CD14-positive monocyte (primary cell): ENCODE measurements around the gene FXYD4. TPM values are rescaled to one million over a fixed set of nuclear protein-coding genes. Genes with fewer than 3 reads are reported as not detected.

ENCODE experiments used
- DNase-seq, 3 donors: peaks; one replicate each; pipeline ENCODE4 v3.0.0-alpha.2; 2011 to 2022
- H2AFZ ChIP-seq: 2 replicates; pipeline ENCODE4 v1.6.0; 2012; ENCODE audit warnings: mild to moderate bottlenecking, low read depth, low read length, inconsistent platforms; ENCODE audit not compliant: insufficient read depth, poor library complexity, severe bottlenecking
- H3K27ac ChIP-seq, 2 donors: 1 replicate in 1 of 2; 2 replicates in 1 of 2; pipeline ENCODE4 v1.5.1; 2012 to 2013; ENCODE audit warnings: low read length in 2 of 2, control low read depth in 1 of 2, inconsistent platforms in 1 of 2, low read depth in 1 of 2, mild to moderate bottlenecking in 1 of 2
- H3K27me3 ChIP-seq, 2 donors: one replicate each; pipeline versions ENCODE4 v1.6.0 to v1.6.1; 2011 to 2013; ENCODE audit warnings: low read length in 2 of 2; ENCODE audit not compliant: control insufficient read depth in 2 of 2, insufficient read depth in 2 of 2
- H3K36me3 ChIP-seq, 2 donors: replicated peaks in 1 of 2; 1 replicate in 1 of 2; 2 replicates in 1 of 2; pipeline versions ENCODE4 v1.5.1 to v1.6.1; 2012 to 2013; ENCODE audit warnings: low read length in 2 of 2, control low read depth in 1 of 2, inconsistent platforms in 1 of 2, mild to moderate bottlenecking in 1 of 2; ENCODE audit not compliant: insufficient read depth in 2 of 2, control insufficient read depth in 1 of 2
- H3K4me1 ChIP-seq, 2 donors: 1 replicate in 1 of 2; 2 replicates in 1 of 2; pipeline versions ENCODE4 v1.5.1 to v1.6.1; 2012 to 2013; ENCODE audit warnings: low read length in 2 of 2, control low read depth in 1 of 2, inconsistent platforms in 1 of 2, mild to moderate bottlenecking in 1 of 2, moderate library complexity in 1 of 2; ENCODE audit not compliant: insufficient read depth in 2 of 2, control insufficient read depth in 1 of 2
- H3K4me2 ChIP-seq: replicated peaks from 2 replicates; pipeline ENCODE3; 2012; ENCODE audit warnings: low read length, moderate library complexity, mild to moderate bottlenecking; ENCODE audit not compliant: poor library complexity, severe bottlenecking; ENCODE audit errors: extremely low read depth
- H3K4me3 ChIP-seq, 3 experiments: fragments of 200-600 bp in 1 of 3; sonication (generic) in 1 of 3; replicated peaks in 1 of 3; 1 replicate in 2 of 3; 2 replicates in 1 of 3; pipeline ENCODE4 v1.5.1; 2011 to 2013; ENCODE audit warnings: low read length in 3 of 3, mild to moderate bottlenecking in 3 of 3, control low read depth in 2 of 3, low read depth in 2 of 3, inconsistent platforms in 1 of 3, moderate library complexity in 1 of 3
- H3K79me2 ChIP-seq: 2 replicates; pipeline ENCODE4 v1.6.0; 2012; ENCODE audit warnings: mild to moderate bottlenecking, control low read depth, inconsistent platforms, low read length, moderate library complexity; ENCODE audit not compliant: insufficient read depth
- H3K9ac ChIP-seq: 2 replicates; pipeline ENCODE4 v1.6.0; 2017; ENCODE audit warnings: low read length, mild to moderate bottlenecking; ENCODE audit not compliant: insufficient read depth, poor library complexity, severe bottlenecking
- H3K9me3 ChIP-seq, 2 donors: replicated peaks in 1 of 2; 1 replicate in 1 of 2; 2 replicates in 1 of 2; pipeline versions ENCODE4 v1.5.1 to v1.6.1; 2012 to 2013; ENCODE audit warnings: low read length in 2 of 2, control low read depth in 1 of 2; ENCODE audit not compliant: control insufficient read depth in 1 of 2, insufficient read depth in 1 of 2
- H4K20me1 ChIP-seq: 2 replicates; pipeline ENCODE4 v1.6.0; 2012; ENCODE audit warnings: mild to moderate bottlenecking, low read length, control low read depth, moderate library complexity; ENCODE audit not compliant: insufficient read depth
- H3K27ac Mint-ChIP-seq, 7 donors: one replicate each; pipeline ENCODE4 v1.8.0; 2020; ENCODE audit warnings: mild to moderate bottlenecking in 7 of 7, mixed read lengths in 7 of 7, moderate library complexity in 6 of 7, inconsistent platforms in 2 of 7
- H3K27me3 Mint-ChIP-seq, 3 donors: one replicate each; pipeline ENCODE4 v1.8.0; 2021 to 2022; ENCODE audit warnings: low read depth in 3 of 3, mild to moderate bottlenecking in 3 of 3, mixed read lengths in 3 of 3, moderate library complexity in 3 of 3, inconsistent platforms in 1 of 3
- H3K36me3 Mint-ChIP-seq, 2 donors: one replicate each; pipeline ENCODE4 v1.8.0; 2020; ENCODE audit warnings: mixed read lengths in 2 of 2, inconsistent platforms in 1 of 2, mild to moderate bottlenecking in 1 of 2
- H3K4me1 Mint-ChIP-seq: one replicate; pipeline ENCODE4 v1.8.0; 2020; ENCODE audit warnings: mild to moderate bottlenecking, mixed read lengths
- H3K4me3 Mint-ChIP-seq, 2 donors: one replicate each; pipeline ENCODE4 v1.8.0; 2020; ENCODE audit warnings: mild to moderate bottlenecking in 2 of 2, mixed read lengths in 2 of 2, moderate library complexity in 1 of 2
- H3K9me3 Mint-ChIP-seq, 7 donors: one replicate each; pipeline ENCODE4 v1.8.0; 2020 to 2022; ENCODE audit warnings: mixed read lengths in 7 of 7, mild to moderate bottlenecking in 6 of 7, moderate library complexity in 6 of 7, inconsistent platforms in 2 of 7
- WGBS: methylation state at CpG from one replicate; pipeline ENCODE4 v1.1.5; 2013; ENCODE audit warnings: missing lambda C conversion rate; ENCODE audit not compliant: insufficient coverage; 5-methylcytosine and 5-hydroxymethylcytosine counted together
- intact Hi-C, 2 donors: fragments of 100-400 bp; cut with micrococcal nuclease; formaldehyde crosslinking; loops; one replicate each; pipeline versions ENCODE4 v1.15.0 to v1.15.1; 2023
- polyA plus RNA-seq, 3 donors: library from polyadenylated mRNA; depleted of rRNA in 1 of 3; unstranded in 2 of 3; stranded (reverse) in 1 of 3; fragments of 300-500 nt in 2 of 3; fragments of >200 nt in 1 of 3; fragmentation: Illumina TruSeq in 2 of 3; gene quantifications; 1 replicate in 2 of 3; 2 replicates in 1 of 3; pipeline ENCODE4 v1.2.3, GENCODE V29; 2012 to 2021
- TF ChIP-seq, protein P1 (sequence below): fragments of 200-600 bp; IDR thresholded peaks from one replicate; pipeline ENCODE4 v1.8.0; 2022; ENCODE audit warnings: antibody characterized with exemption, mild to moderate bottlenecking

Gene FXYD4
- polyA plus RNA-seq, 3 donors, result 0.16 TPM; not detected in 2

DNA sequence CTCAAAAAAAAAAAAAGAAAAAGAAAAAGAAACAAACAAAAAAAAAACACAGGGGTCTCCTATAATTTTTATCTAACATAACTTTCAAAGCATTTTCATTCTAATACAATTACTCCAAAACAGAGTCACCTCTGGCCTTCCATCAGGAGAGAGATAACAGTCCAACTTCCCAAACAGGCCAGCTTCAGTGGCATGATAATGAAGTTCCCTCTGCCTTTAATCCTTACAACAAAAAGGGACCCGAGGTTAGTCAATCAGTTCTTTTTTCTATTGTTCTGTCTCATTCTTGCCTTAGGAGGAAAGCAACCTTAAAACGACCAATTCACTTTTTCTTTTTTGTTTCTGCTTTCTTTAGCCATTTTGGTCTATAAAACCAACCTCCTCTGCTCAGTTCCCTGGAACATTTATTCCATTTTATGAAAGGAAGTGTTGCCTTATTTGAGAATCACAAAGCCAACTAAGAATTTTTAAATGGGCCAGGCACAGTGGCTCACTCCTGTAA lies 16.5 kb upstream of the FXYD4 start:
- Mint-ChIP-seq H3K4me1 (peaks cover 9% of the 10 kb centered on the region), H3K36me3 (no peaks in the 10 kb centered on the region), H3K27ac (no peak overlapping the region), H3K9me3 (peaks cover 0 to 8% (median 0%) of the 10 kb centered on the region in 7 donors), H3K4me3 (no peak overlapping the region), H3K27me3 (peaks cover 19 to 33% (median 23%) of the 10 kb centered on the region in 3 donors)
- H3K36me3 ChIP-seq, result no peaks in the 10 kb centered on the region
- no peak overlapping the region for H3K9ac ChIP-seq
- intact Hi-C loops, result no loop called here
- WGBS, result 30% methylated on average over 2 of the region's 2 CpGs
- H3K27ac ChIP-seq, result no peak overlapping the region
- H3K4me3 ChIP-seq, result no peak overlapping the region
- no peaks in the 10 kb centered on the region for H3K79me2 ChIP-seq
- H4K20me1 ChIP-seq, result no peaks in the 10 kb centered on the region
- H3K4me2 ChIP-seq, result no peak overlapping the region
- peaks cover 4 to 7% of the 10 kb centered on the region in 2 donors for H3K4me1 ChIP-seq
- DNase-seq, result no peak
- peaks cover 2 to 16% of the 10 kb centered on the region in 2 donors for H3K27me3 ChIP-seq
- H2AFZ ChIP-seq, result no peak overlapping the region
- no peaks in the 10 kb centered on the region for H3K9me3 ChIP-seq
- TF ChIP-seq, protein P1, sequence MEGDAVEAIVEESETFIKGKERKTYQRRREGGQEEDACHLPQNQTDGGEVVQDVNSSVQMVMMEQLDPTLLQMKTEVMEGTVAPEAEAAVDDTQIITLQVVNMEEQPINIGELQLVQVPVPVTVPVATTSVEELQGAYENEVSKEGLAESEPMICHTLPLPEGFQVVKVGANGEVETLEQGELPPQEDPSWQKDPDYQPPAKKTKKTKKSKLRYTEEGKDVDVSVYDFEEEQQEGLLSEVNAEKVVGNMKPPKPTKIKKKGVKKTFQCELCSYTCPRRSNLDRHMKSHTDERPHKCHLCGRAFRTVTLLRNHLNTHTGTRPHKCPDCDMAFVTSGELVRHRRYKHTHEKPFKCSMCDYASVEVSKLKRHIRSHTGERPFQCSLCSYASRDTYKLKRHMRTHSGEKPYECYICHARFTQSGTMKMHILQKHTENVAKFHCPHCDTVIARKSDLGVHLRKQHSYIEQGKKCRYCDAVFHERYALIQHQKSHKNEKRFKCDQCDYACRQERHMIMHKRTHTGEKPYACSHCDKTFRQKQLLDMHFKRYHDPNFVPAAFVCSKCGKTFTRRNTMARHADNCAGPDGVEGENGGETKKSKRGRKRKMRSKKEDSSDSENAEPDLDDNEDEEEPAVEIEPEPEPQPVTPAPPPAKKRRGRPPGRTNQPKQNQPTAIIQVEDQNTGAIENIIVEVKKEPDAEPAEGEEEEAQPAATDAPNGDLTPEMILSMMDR, result no peak

DNA sequence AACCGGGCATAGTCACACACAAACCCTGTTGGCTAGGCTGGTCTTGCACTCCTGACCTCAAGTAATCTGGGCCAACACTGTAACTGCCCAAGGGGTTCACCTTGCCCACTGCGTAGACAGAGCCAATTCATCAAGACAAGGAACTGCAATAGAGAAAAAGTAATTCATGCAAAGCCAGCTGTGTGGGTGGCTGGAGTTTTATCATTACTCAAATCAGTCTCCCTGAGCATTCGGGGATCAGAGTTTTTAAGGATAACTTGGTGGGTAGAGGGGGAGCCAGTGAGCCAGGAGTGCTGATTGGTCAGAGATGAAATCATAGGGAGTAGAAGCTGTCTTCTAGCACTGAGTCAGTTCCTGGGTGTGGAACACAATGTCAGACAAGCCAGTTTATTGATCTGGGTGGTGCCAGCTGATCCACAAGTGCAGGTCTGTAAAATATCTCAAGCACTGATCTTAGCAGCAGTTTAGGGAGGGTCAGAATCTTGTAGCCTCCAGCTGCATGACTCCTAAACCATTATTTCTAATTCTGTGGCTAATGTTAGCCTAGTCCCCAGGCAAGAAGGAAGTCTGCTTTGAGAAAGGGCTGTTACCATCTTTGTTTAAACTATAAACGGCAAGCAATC lies 15.6 kb upstream of the FXYD4 start:
- Histone ChIP-seq H3K27me3 (peaks cover 0 to 7% of the 10 kb centered on the region in 2 donors), H3K4me3 (no peak overlapping the region), H4K20me1 (no peaks in the 10 kb centered on the region), H3K9ac (no peak overlapping the region), H3K27ac (no peak overlapping the region), H2AFZ (no peak overlapping the region), H3K79me2 (no peaks in the 10 kb centered on the region), H3K36me3 (no peaks in the 10 kb centered on the region), H3K4me1 (peaks cover 1 to 2% of the 10 kb centered on the region in 2 donors), H3K4me2 (no peak overlapping the region), H3K9me3 (no peaks in the 10 kb centered on the region)
- H3K4me3 Mint-ChIP-seq, result no peak overlapping the region
- TF ChIP-seq, protein P1, result no peak
- H3K9me3 Mint-ChIP-seq, result peaks cover 0 to 5% (median 0%) of the 10 kb centered on the region in 7 donors
- peaks cover 13 to 24% (median 15%) of the 10 kb centered on the region in 3 donors for H3K27me3 Mint-ChIP-seq
- no peak for DNase-seq
- WGBS, result 83% methylated on average over 1 of the region's 4 CpGs
- peaks cover 5% of the 10 kb centered on the region for H3K4me1 Mint-ChIP-seq
- H3K27ac Mint-ChIP-seq, result no peak overlapping the region
- intact Hi-C loops, result no loop called here
- no peaks in the 10 kb centered on the region for H3K36me3 Mint-ChIP-seq
